HG02642 (cell line): ENCODE data around the gene C2orf68.
"Not testable (repeated sequence)": the region's sequence is repeated elsewhere in the genome, so short reads cannot be mapped to it uniquely, and the experiment has no call there.

Source experiments
- ATAC-seq: cut with Tn5 transposase; IDR thresholded peaks from one replicate; pipeline ENCODE4 v1.9.1; 2021; ENCODE audit warnings: mild to moderate bottlenecking; ENCODE audit not compliant: unreplicated experiment, poor library complexity

Gene C2orf68

DNA sequence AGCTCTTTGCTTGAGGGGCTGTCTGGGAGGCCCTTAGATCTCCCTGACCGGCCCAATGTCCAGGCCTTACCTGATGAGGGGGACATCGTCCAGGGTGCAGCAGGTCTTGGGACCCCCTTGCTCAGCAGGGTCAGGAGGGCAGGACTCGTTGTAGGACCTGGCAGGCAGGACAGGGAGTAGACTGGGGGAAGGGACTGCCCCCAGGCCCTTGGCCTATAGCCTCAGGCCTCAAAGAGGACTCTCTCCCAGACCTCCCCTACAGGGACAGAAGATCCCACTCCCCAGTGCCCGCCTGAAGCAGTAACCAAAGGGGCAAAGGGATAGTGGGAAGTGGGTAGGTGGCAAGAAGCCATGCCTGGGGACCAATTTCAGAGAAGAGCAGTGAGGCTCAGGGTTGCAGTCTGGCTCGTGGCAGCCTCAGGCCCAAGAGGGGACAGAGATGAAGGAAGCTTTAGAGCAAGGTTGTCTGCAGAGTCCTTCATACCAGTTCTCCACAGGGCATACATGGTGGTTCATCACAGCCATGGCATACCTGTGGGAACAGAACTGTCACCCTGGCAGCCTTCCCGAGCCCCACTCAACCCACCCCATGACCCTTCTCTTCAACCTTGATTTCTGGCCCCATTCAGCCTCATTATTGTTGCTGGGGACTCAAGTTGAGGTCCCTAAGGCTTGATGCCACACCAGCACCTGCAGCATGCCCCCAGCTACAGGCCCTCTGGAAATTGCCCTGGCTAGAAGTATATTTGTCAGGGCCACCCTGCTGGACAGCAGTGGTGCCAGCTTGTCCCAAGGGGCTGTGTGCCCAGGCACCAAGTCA lies 10.7 kb downstream of the C2orf68 start:
- ATAC-seq, result no peak

DNA sequence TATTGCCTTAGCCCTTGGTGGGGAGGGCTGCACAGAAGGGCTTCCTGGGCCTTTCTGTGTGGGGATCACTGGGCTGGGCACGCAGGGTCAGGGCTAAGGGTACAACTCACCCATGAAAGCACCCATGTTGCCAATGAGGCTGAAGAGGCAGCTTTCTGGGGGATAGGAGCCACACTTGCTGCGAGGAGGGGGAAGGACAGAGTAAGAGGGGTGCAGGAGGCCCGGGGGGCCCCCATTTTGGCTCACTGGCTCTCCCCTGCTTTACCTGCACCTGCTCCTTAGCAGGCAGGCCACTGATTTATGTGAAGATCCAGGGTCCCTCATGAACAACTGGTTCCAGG lies 11.7 kb downstream of the C2orf68 start:
- ATAC-seq, result no peak

DNA sequence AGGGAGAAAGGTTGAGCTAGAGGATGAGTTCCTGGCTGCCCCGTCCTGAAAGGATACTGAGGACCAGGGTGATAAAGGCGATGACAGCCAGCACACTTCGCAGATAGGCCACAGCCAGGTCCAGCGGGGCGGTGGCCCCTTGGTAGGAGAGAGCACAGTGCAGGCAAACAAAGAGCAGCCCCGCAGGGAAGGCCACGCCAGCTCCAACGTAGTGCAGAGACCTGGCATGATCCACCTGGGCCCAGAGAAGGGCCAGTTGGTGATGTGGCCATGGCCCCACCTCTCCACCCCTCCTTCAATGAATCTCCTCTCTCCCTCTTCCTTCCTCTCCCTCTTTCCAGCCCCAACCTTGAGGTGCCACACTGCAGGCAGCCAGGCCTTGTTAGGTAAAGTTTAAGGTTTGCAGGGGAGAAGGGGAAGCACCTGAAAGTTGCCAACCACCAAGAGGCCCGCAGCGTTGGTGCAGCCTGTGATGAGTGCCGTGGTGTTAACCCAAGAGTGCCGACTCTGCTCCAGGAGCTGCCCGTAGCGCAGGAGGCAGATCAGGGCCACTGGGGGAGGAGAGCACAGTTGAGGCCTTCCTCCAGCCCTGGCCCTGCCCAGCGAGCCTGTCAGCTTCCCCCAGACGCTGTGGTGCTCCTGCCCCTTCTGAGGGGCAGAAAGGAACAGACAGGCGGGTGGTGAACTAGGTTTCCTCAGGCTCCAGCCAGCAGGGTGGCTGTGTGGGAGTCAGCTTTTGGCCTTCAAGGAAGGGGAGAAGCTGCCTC lies 12.2 kb downstream of the C2orf68 start:
- ATAC-seq, result no peak

DNA sequence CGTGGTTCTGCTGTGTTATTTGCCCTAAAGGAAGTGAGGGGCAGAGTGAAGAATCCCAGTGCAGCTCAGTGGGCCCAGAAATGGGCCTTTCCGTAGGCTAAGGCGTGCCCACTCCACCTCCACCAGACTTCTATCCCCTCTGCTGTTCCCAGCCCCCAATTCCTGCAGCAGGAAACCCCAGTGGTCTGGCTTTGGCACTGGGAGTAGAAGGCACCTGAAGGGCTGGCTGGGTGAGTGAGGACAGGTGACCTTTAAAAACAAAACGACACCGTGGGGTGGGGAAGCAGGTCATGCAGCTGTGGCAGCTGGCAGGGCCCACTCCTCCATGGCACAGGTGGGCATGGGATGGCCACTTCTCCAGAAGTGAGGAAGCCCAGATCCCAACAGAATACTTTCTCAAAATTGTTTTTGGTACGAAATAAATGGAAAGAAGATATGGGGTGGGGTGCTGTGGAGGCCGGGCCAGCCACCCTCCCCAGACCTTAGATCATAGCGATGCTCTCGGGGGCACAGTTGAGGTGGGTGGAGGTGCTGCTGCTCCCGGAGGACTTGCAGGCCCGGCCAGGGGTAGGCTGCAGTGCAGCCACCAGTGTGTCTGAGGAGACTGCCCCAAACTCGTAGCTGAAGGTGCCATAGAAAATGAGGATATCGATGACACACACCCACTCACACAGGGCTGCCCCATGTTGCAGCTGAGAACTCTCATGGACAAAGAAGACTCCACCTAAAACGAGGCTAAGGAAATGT lies 13.1 kb downstream of the C2orf68 start:
- ATAC-seq, result no peak

DNA sequence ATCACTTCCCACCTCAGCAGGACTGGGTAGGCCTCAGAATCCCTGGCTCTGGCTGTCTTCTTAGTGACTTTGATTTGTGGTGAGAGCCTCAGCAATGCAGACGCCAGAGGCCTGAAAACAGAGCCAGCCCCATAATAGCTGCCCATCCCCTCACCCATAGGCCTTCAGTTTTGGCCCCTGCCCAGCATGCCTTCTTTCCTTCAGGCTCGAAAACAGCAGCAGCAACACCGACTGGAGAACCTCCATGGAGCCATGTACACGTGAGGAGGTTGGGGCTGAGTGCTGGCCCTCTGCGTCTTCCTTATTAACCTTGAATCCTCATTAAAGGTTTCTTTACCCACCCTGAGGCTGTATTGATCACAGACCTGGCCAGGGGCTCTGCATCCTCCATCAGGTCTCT lies 14.6 kb downstream of the C2orf68 start:
- ATAC-seq, result no peak

DNA sequence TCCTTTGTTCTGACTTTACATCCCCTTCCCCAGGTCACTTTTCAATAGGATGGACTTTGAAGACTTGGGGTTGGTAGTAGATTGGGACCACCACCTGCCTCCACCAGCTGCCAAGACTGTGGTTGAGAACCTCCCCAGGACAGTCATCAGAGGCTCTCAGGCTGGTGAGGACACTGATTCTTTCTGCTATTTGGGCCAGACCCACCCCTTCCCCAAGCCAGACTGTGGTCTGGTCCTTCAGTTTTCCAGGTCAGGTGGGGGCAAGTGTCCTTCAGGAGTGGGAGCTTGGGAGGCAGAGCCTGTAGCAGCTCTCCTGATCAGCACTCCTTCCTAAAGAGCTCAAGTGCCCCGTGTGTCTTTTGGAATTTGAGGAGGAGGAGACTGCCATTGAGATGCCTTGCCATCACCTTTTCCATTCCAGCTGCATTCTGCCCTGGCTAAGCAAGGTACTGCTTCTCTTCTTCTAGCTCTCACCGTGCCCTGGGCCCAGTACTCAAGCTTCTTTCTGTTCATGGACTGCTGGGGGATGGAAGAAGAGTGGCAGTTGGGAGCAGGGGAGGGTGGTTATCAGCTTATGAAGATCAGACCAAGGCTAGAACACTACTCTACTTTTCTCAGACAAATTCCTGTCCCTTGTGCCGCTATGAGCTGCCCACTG lies 15.3 kb downstream of the C2orf68 start:
- ATAC-seq, result no peak

DNA sequence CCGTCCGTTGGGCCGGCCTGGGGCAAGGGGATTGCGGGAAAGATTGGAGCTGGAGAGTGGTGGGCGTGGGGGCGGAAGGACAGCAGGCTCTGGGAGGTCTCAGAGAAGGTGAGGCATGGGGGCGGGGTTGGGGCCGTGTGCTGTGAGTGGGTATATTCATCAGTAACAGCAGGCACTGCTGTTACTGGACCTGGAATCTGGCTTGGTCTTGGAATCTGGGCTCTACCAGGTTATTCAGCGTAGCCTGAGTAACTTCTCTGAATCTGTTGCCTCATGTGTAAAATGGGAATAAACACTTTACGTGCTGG lies 15.9 kb downstream of the C2orf68 start:
- no peak for ATAC-seq

DNA sequence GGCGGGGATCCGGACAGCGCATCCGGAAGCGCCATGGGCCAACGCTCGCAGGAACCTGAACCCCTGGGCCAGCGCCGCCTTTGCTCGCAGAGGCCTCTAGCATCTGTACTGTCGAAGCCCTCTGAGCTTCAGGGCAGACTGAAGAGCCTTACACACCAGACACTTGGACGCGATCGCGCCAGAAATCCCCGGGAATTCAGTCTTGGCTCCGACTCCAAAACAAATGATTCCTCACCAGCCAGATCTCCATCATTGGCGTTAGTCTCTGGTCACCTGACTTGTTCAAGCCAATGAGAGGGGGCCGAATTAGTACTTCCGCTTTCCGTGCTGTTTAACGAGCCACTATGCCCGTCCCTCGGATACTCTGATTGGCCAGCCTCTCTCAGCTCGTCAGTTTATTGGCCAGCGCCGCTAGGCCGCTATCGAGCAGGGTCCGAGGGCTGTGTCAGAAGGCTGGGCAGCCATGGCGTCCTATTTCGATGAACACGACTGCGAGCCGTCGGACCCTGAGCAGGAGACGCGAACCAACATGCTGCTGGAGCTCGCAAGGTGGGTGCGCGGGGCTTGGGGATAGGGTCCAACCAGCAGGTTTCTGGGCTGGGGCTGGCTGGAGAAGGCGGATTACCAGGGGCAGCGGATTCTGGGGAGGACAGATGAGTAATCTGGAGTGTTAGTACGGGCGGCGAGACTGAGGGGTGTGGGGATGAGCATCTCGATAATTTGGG lies 16.4 kb downstream of the C2orf68 start, which contains the start of gene RNF181:
TSS of gene RNF181 (plus strand) at position 445 of the 725 bp plus-strand sequence. CDS start at position 464, 19 bp downstream.
- ATAC-seq, result peak; percentile 99

DNA sequence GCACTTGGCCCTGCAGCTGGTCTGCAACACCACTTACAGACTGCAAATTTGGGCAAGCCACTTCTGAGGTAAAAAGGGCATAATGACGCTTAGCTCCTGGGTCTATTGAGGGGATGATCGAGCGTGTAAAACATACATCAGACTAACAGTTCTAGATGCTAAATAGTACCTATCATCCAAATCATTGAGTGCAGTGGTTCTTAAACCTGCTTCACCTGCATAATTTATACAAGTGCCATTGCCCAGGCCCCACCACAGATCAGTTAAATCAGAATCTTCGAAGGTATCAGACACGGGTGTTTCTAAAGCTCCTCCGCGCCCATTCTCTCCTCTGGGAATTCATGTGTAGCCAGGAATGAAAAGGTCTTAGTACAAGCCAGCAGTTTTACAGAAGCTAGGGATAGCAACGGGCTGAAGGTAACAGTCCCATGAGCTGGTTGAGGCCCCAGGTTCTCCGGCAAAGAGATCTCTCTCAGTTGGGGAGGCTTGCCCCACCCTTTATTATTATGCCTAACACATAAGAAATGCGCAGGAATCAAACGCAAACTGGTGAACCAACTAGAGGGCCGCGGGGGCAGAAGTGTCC lies 17.1 kb downstream of the C2orf68 start:
- no peak for ATAC-seq

DNA sequence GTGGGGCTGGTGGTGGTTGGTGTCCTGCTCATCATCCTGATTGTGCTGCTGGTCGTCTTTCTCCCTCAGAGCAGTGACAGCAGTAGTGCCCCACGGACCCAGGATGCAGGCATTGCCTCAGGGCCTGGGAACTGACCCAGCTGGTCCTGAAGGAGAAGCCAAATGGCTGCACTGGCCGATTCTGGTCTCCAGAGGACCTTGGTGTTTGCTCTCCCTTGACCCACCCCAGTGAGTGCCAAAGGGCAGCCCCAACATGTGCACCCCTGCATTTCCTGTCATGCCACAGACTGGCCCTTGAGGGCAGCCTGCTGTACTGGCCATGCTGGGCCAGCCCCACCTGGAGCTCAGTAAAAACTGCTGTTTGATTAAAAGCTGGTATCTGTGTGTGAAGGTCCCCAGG lies 18.8 kb downstream of the C2orf68 start:
- ATAC-seq, result no peak

DNA sequence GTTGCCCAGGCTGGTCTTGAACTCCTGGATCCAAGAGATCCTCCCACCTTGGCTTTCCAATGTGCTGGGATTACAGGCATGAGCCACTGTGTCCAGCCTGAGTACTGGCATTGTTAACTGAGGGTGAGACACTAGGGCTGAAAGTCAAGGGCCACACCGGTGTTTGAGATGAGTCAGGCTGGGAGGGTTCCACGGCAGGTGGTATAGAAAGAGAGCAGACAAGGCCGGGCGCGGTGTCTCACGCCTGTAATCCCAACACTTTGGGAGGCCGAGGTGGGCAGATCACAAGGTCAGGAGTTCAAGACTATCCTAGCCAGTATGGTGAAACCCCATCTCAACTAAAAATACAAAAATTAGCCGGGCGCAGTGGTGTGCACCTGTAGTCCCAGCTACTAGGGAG lies 19.6 kb downstream of the C2orf68 start:
- ATAC-seq, result not testable (repeated sequence)

DNA sequence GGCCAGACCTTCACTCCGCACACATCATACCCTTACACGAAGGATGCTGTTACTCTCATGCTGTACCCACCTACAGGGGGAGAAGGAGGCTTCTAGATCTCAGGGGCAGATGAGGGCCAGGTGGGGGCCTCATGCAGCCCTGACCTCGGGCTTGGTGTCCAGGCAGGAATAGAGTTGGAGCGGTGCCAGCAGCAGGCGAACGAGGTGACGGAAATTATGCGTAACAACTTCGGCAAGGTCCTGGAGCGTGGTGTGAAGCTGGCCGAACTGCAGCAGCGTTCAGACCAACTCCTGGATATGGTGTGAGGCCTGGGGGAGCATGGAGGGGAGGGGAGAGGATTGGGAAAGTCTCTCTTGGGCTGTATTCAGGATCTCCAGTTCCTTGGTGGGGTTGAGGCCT lies 20.3 kb downstream of the C2orf68 start:
- ATAC-seq, result no peak

DNA sequence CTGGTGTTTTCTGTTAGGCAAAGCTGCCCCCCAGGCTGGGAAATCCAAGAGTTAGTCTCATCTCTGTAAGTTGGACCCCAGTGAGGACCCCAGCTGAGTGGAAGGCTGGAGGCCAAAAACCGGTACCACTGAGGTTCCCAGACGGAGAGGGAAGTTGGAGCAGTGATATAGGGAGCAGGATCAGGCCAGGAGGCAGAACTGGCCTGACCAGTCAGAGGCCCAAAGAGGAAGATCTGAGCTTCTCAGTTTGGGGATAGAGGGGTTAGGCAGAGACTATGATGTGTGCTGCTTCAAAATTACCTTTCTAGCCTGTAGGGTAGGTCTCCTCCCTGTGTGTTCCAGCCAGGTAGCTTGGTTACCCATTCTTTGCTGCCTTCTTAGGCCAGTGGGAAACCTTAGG lies 20.9 kb downstream of the C2orf68 start:
- no peak for ATAC-seq

DNA sequence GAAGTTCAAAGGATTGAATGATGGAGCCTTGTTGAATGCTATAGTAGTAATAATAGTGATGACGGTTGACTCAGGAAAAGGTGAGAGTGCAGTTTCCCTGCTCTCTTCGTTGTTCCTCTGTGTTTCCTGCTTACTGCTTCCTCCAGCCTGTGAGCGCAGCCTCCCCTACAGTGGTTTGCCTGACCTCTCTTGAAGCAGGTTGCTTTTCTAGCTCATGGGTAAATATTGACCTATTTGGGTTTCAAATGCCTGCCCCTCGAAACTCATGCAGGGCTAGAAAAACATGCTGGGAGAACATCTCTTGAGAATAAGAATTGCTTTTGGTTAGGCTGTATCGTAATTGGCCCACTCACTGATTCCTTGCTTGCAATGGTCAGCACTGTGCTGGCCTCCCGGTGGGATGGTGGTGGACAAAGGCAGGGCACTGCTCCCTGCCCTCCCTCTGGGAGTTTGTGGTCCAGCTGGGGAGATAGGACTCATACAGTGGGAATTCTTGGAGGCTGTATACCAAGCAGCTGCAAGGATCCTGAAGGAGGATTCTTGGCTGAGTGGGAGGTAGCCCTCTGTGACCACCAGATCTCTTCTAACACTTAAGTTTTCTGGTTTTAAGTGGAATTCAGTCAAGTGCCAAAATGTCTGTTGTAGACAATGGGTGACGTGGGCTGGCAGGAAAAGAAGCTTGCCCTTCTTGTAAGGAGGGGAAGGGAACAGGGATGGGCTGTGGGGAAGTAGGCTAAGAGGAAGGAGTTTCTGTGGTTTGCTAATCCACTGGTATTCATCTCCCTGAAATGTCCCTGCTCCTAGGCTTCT lies 21.7 kb downstream of the C2orf68 start:
- no peak for ATAC-seq

DNA sequence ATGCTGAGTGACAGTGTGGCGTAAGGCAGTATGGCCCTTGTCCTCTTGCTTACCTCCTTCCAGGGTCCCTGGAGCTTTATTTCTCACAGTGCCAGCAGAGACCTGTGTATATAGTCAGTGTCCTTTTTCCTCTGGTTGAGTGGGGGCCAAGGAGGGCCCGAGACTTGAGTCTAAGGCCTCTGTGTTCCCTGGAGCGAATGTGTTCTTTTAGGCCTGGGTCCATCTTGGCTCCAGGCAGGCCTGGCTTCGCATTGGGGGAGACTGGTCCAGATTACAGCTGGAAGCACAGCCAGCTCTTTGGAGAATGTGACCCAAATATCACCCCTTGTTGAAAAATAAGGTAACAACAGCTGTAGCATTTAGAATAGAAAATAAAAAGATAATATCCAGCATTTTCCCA lies 22.7 kb downstream of the C2orf68 start:
- no peak for ATAC-seq

DNA sequence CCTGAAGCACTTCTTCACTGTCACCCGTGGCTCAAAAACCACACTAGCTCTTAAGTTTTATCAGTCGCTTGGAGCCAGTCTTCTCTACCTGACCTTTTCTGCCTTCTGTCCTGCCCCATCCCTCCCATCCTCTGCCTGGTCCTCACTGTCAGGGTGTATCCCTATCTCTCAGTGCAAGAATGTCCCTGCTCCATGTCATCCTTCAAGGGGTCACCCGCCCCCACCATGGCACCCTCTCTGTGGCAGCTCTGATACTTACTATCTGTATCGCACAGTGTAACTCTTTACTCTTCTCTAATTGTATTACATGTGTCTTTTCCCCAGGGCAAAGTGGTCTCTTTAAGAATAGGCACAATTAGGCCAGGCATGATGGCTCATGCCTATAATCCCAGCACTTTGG lies 23.2 kb downstream of the C2orf68 start:
- ATAC-seq, result no peak

DNA sequence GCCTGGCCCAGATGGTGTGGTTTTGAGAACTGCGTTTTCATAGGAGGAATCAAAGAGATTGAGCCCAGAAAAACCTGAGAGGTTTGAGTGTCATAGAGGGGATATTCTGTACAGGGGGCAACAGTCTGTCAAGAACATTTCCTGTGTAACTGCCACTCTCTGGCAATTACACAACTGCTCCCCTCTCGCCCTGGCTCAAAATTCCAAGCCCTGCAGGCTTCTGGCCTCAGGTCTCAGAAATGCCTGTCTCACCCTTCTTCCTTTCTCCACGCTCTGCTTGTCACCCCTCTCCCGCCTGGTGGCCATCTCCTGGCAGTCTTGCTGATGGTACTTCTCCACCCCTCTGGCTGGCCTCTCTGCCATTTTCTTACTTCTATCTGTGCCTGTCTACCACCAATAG lies 23.6 kb downstream of the C2orf68 start:
- no peak for ATAC-seq

DNA sequence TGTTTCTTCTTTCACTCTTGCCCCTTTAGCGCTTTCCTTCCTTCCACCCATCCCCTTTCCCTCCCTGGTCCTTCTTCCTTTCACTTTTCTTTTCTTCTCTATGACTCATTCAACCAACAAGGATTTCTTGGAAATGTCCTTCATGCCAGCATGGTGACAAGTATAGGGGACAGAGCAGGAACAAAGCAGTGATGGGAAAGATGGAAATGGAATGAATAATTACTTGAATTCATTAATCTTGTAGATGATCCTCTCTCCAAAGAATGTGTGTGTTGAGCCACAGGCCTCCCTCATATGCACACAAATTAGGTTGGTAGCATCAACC lies 26.1 kb downstream of the C2orf68 start:
- ATAC-seq, result no peak
